IMR-90 (cell line): Measurements from ENCODE around the gene FAM163A. TPM values are rescaled to one million over a fixed set of nuclear protein-coding genes. Genes with fewer than 3 reads are reported as not detected.

ENCODE experiments used
- ATAC-seq: fragments of 200-7000 bp; cut with Tn5 transposase; 2 replicates; pipeline ENCODE4 v1.9.1; 2020; ENCODE audit warnings: low read depth, mild to moderate bottlenecking, moderate library complexity
- BruUV-seq: library from RNA; stranded (reverse); fragments of 400-500 nt; replicated peaks from 2 replicates; lab custom pipeline; 2021; lab: Mats Ljungman, UMichigan
- CTCF ChIA-PET: fragments of 300-600 bp; formaldehyde crosslinking; extraction: SDS; loops from one replicate; lab custom pipeline; 2021; ENCODE audit warnings: antibody characterized with exemption; lab: Yijun Ruan, JAX
- POLR2A ChIA-PET: fragments of 300-600 bp; sonication (Branson Sonifier 250); formaldehyde crosslinking; loops from one replicate; lab custom pipeline; 2022; ENCODE audit warnings: antibody characterized with exemption; ENCODE audit not compliant: unreplicated experiment; lab: Charles Lee
- DNase-seq: peaks from one replicate; pipeline ENCODE4 v3.0.0; 2013
- H2AFZ ChIP-seq: replicated peaks from 2 replicates; pipeline ENCODE3; 2013; ENCODE audit warnings: low read length, mild to moderate bottlenecking; ENCODE audit not compliant: poor library complexity
- H2AK5ac ChIP-seq: 2 replicates; pipeline ENCODE4 v1.6.1; 2013; ENCODE audit warnings: low read depth, low read length, inconsistent platforms
- H2AK9ac ChIP-seq: replicated peaks from 2 replicates; pipeline ENCODE3; 2013; ENCODE audit warnings: mild to moderate bottlenecking, low read depth, low read length, moderate library complexity; ENCODE audit not compliant: poor library complexity
- H2BK120ac ChIP-seq: 2 replicates; pipeline ENCODE4 v1.6.1; 2013; ENCODE audit warnings: low read depth, low read length, inconsistent platforms
- H2BK15ac ChIP-seq: 3 replicates; pipeline ENCODE4 v1.6.1; 2013; ENCODE audit warnings: low read depth, low read length, inconsistent platforms
- H2BK20ac ChIP-seq: 2 replicates; pipeline ENCODE4 v1.6.1; 2013; ENCODE audit warnings: low read depth, mild to moderate bottlenecking, inconsistent platforms, low read length, moderate library complexity
- H2BK5ac ChIP-seq: 2 replicates; pipeline ENCODE4 v1.6.1; 2013; ENCODE audit warnings: mild to moderate bottlenecking, low read depth, low read length, inconsistent platforms; ENCODE audit not compliant: poor library complexity, severe bottlenecking
- H3K14ac ChIP-seq: replicated peaks from 2 replicates; pipeline ENCODE4 v1.6.1; 2013; ENCODE audit warnings: low read depth, low read length, inconsistent platforms
- H3K18ac ChIP-seq: 2 replicates; pipeline ENCODE4 v1.6.1; 2013; ENCODE audit warnings: low read depth, low read length, control low read depth
- H3K23ac ChIP-seq: 2 replicates; pipeline ENCODE4 v1.6.1; 2013; ENCODE audit warnings: low read depth, low read length, inconsistent platforms
- H3K27ac ChIP-seq: 2 replicates; pipeline ENCODE4 v1.5.1; 2013; ENCODE audit warnings: mild to moderate bottlenecking, control low read depth, low read length; ENCODE audit not compliant: insufficient read depth
- H3K27me3 ChIP-seq: 2 replicates; pipeline ENCODE4 v1.6.1; 2013; ENCODE audit warnings: low read length; ENCODE audit not compliant: control insufficient read depth, insufficient read depth
- H3K36me3 ChIP-seq: 2 replicates; pipeline ENCODE4 v1.6.1; 2013; ENCODE audit warnings: low read length, mixed read lengths; ENCODE audit not compliant: control insufficient read depth, insufficient read depth
- H3K4ac ChIP-seq: 2 replicates; pipeline ENCODE4 v1.6.1; 2013; ENCODE audit warnings: low read depth, low read length, inconsistent platforms
- H3K4me1 ChIP-seq: 2 replicates; pipeline ENCODE4 v1.6.1; 2013; ENCODE audit warnings: low read length, mixed read lengths; ENCODE audit not compliant: control insufficient read depth, insufficient read depth
- H3K4me2 ChIP-seq: 2 replicates; pipeline ENCODE4 v1.6.1; 2013; ENCODE audit warnings: low read depth, mild to moderate bottlenecking, control low read depth, low read length, moderate library complexity
- H3K4me3 ChIP-seq: 2 replicates; pipeline ENCODE4 v1.5.1; 2013; ENCODE audit warnings: low read depth, mild to moderate bottlenecking, control low read depth, low read length, moderate library complexity; ENCODE audit not compliant: insufficient read depth
- H3K56ac ChIP-seq: 2 replicates; pipeline ENCODE4 v1.6.1; 2013; ENCODE audit warnings: low read length, inconsistent platforms; ENCODE audit not compliant: insufficient read depth; ENCODE audit errors: extremely low read depth
- H3K79me1 ChIP-seq, 2 experiments: 2 replicates each; pipeline ENCODE4 v1.6.1; 2013; ENCODE audit warnings: low read length in 2 of 2, inconsistent platforms in 1 of 2, low read depth in 1 of 2
- H3K9ac ChIP-seq: 2 replicates; pipeline ENCODE4 v1.6.1; 2013; ENCODE audit warnings: low read depth, low read length, control low read depth
- H3K9me1 ChIP-seq: 2 replicates; pipeline ENCODE4 v1.6.1; 2013; ENCODE audit warnings: low read length, inconsistent platforms; ENCODE audit not compliant: insufficient read depth
- H3K9me3 ChIP-seq: 2 replicates; pipeline ENCODE4 v1.6.1; 2013; ENCODE audit warnings: low read length; ENCODE audit not compliant: control insufficient read depth, insufficient read depth
- H4K20me1 ChIP-seq: 2 replicates; pipeline ENCODE4 v1.6.1; 2013; ENCODE audit warnings: low read length, inconsistent platforms; ENCODE audit not compliant: insufficient read depth
- H4K5ac ChIP-seq: 2 replicates; pipeline ENCODE4 v1.6.1; 2013; ENCODE audit warnings: mild to moderate bottlenecking, low read depth, low read length, control low read depth
- H4K8ac ChIP-seq, 2 experiments: 2 replicates each; pipeline ENCODE4 v1.6.1; 2013; ENCODE audit warnings: low read depth in 2 of 2, low read length in 2 of 2, control low read depth in 1 of 2, inconsistent platforms in 1 of 2
- H4K91ac ChIP-seq: 2 replicates; pipeline ENCODE4 v1.6.1; 2013; ENCODE audit warnings: low read depth, low read length, inconsistent platforms; ENCODE audit not compliant: insufficient read depth
- MAFK ChIP-seq: IDR thresholded peaks from 2 replicates; pipeline ENCODE4 v1.6.1; 2012; ENCODE audit warnings: low read depth, low read length, improper control_type of control experiment
- MXI1 ChIP-seq: IDR thresholded peaks from 2 replicates; pipeline ENCODE4 v1.6.1; 2012; ENCODE audit warnings: low read depth, mild to moderate bottlenecking, low read length, moderate library complexity, borderline replicate concordance
- WGBS, 2 experiments: methylation state at CpG; one replicate each; pipeline versions ENCODE4 v1.1.5 to v1.1.7; 2013; ENCODE audit warnings: missing lambda C conversion rate in 2 of 2; ENCODE audit not compliant: insufficient read length in 1 of 2; ENCODE audit errors: extremely low coverage in 2 of 2; 5-methylcytosine and 5-hydroxymethylcytosine counted together
- dilution Hi-C: fragments of 300-500 bp; cut with HindIII; formaldehyde crosslinking; loops from one replicate; pipeline ENCODE4 v1.14.3; 2018; ENCODE audit warnings: low sequenced_read_pairs; ENCODE audit not compliant: unreplicated experiment
- in situ Hi-C: fragments of 300-500 bp; cut with MboI; formaldehyde crosslinking; loops from 3 replicates; pipeline ENCODE4 v1.14.3; 2019; ENCODE audit warnings: low sequenced_read_pairs, inconsistent platforms, mixed read lengths
- intact Hi-C: fragments of 100-400 bp; cut with micrococcal nuclease; formaldehyde crosslinking; loops from 2 replicates; pipeline ENCODE4 v1.10.0; 2022
- polyA plus RNA-seq, 3 experiments: library from polyadenylated mRNA; depleted of rRNA; stranded (reverse); fragments of >200 nt; gene quantifications; 2 replicates each; pipeline ENCODE4 v1.2.3, GENCODE V29; 2012; ENCODE audit warnings: low replicate concordance in 1 of 3
- total RNA-seq: library from RNA; depleted of rRNA; stranded (reverse); fragments of >200 nt; gene quantifications from 2 replicates; pipeline ENCODE4 v1.2.3, GENCODE V29; 2012

The FAM163A gene
- total and polyA plus RNA-seq, 2 of the 4 experiments (the other 2 are of a cell fraction), result not detected

DNA sequence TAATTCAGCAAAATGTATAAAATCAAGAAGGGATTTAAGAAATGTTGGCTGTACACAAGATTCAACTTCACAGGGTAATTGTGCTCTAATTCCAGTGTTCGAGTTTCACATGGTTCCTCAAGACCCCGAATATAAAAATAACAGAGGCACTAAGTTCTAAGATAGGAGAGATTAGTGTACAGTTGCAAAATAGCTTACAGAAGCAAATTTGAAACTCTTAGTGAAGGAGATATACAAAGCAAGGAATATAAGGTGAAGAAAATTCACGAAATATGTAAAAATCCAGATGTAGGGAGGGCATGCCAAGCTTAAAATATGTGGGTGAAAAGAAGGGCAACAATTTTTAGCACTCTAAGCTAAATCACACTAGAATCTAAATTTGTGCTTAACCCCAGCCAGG lies 105.1 kb downstream of the FAM163A start:
- in situ Hi-C loops (no loop called here), dilution Hi-C loops (no loop called here), intact Hi-C loops (no loop called here)
- no peak overlapping the region for H3K14ac ChIP-seq
- TF ChIP-seq MAFK (peak; percentile 68), MXI1 (no peak)
- no peak overlapping the region for H4K5ac ChIP-seq
- H2BK120ac ChIP-seq, result no peak overlapping the region
- H3K27ac ChIP-seq, result no peak overlapping the region
- no peak overlapping the region for H4K91ac ChIP-seq
- no peak overlapping the region for H4K8ac ChIP-seq
- H3K4me2 ChIP-seq, result no peak overlapping the region
- H3K27me3 ChIP-seq, result no peaks in the 10 kb centered on the region
- H3K23ac ChIP-seq, result no peak overlapping the region
- H3K9ac ChIP-seq, result no peak overlapping the region
- ChIA-PET CTCF (interaction anchor here (1.6 kb wide), 1 partner anchor 10 kb away, joined by 5 read pairs; no protein-coding TSS in a partner anchor), POLR2A (no interaction called here)
- ATAC-seq (no peak), DNase-seq (no peak)
- no peak overlapping the region for H2BK5ac ChIP-seq
- H2AK5ac ChIP-seq, result no peak overlapping the region
- WGBS, 2 experiments, result no CpG with 5 or more reads among the region's 3 CpGs
- no peaks in the 10 kb centered on the region for H3K9me3 ChIP-seq
- no peaks in the 10 kb centered on the region for H3K4me1 ChIP-seq
- peaks cover 39% of the 10 kb centered on the region for H3K36me3 ChIP-seq
- peaks cover 6 to 11% of the 10 kb centered on the region in 2 experiments for H3K79me1 ChIP-seq
- H3K4me3 ChIP-seq, result no peak overlapping the region
- no peaks in the 10 kb centered on the region for H4K20me1 ChIP-seq
- H3K18ac ChIP-seq, result no peak overlapping the region
- no peak overlapping the region for H3K4ac ChIP-seq
- H3K56ac ChIP-seq, result no peak overlapping the region
- no peak overlapping the region for H2AK9ac ChIP-seq
- H3K9me1 ChIP-seq, result 0 out of 2 replicates have a peak, but pooled peaks cover 3% of the 10 kb centered on the region
- H2BK15ac ChIP-seq, result no peak overlapping the region
- H2AFZ ChIP-seq, result no peak overlapping the region
- H2BK20ac ChIP-seq, result no peak overlapping the region
- no TSS peak for BruUV-seq
